Measurements from ENCODE around the gene ANKRD33B.

GRCh38 chr5:10595672-10596309 is 31.9 kb downstream of the ANKRD33B start:
- TF ChIP-seq POLR2AphosphoS5 (IDR thresholded peaks at IDR 0.05), result peak in 1 of 3 donors; percentile 67
- no peak for TF ChIP-seq CTCF (IDR thresholded peaks at IDR 0.05)
- TF ChIP-seq POLR2A (IDR thresholded peaks at IDR 0.05), result no peak

All from suprapubic skin (tissue), 4 donors.